ENCODE results near the gene LHFPL3. TPM values are rescaled to one million over a fixed set of nuclear protein-coding genes. Genes with fewer than 3 reads are reported as not detected.

LHFPL3 gene
- total and polyA plus RNA-seq, 2 experiments from 2014 or later: 0.24 TPM; not detected in 1

GRCh38 chr7:104894314-104894713 lies 565.9 kb downstream of the LHFPL3 start:
- no peak for TF ChIP-seq REST (IDR thresholded peaks at IDR 0.05; ENCODE audit: unreplicated experiment)
- no peak for TF ChIP-seq POLR2AphosphoS5 (IDR thresholded peaks at IDR 0.05; ENCODE audit: low read depth)
- no peak for TF ChIP-seq EZH2phosphoT487 (IDR thresholded peaks at IDR 0.05; ENCODE audit: unreplicated experiment)
- no peak for TF ChIP-seq STAT1 (IDR thresholded peaks at IDR 0.05; ENCODE audit: unreplicated experiment)
- TF ChIP-seq CREB1 (CRISPR knock-in tag; IDR thresholded peaks at IDR 0.05; ENCODE audit: low read depth): no peak
- no peak for TF ChIP-seq ZNF114 (CRISPR knock-in tag; IDR thresholded peaks at IDR 0.05)
- TF ChIP-seq ZNF331 (CRISPR knock-in tag; IDR thresholded peaks at IDR 0.05; ENCODE audit: low read depth): no peak
- TF ChIP-seq CTCF (conservative IDR thresholded peaks at IDR 0.05; ENCODE audit: low read depth in 2 of 2): no peak
- TF ChIP-seq EZH2 (IDR thresholded peaks at IDR 0.05; ENCODE audit: low read depth, unreplicated experiment): no peak
- no peak for TF ChIP-seq NANOG (IDR thresholded peaks at IDR 0.05; ENCODE audit: borderline replicate concordance)
- TF ChIP-seq ZNF462 (CRISPR knock-in tag; IDR thresholded peaks at IDR 0.05): no peak
- TF ChIP-seq JUNB (IDR thresholded peaks at IDR 0.05; ENCODE audit: unreplicated experiment): no peak
- Histone ChIP-seq H3K27ac (ENCODE audit: low read depth) (no peak overlapping the region), H3K4me2 (no peak overlapping the region), H3K27me3 (ENCODE audit: insufficient read depth) (no peaks in the 10 kb centered on the region), H3K9me2 (ENCODE audit: insufficient read depth) (0 out of 2 replicates have a peak, but pooled peaks cover 8% of the 10 kb centered on the region), H3K4me1 (ENCODE audit: insufficient read depth) (peaks cover 3% of the 10 kb centered on the region; the same call in 1 of the 2 replicates), H2AFZ (no peak overlapping the region), H3K79me2 (replicated peaks; ENCODE audit: insufficient read depth) (no peaks in the 10 kb centered on the region), H3K4me3 (no peak overlapping the region), H4K20me1 (replicated peaks; ENCODE audit: insufficient read depth) (no peaks in the 10 kb centered on the region), H3F3A (replicated peaks; ENCODE audit: low read depth) (no peaks in the 10 kb centered on the region), H3K36me3 (ENCODE audit: insufficient read depth) (no peaks in the 10 kb centered on the region)
- no peak for ATAC-seq
- Mint-ChIP-seq H3K4me3 (no peak overlapping the region), H3K9me3 (no peaks in the 10 kb centered on the region), H3K4me1 (peaks cover 11% of the 10 kb centered on the region; the same call in 2 of the 3 replicates), H3K27me3 (ENCODE audit: insufficient read depth, low read depth, poor library complexity) (no peaks in the 10 kb centered on the region), H3K36me3 (ENCODE audit: low read depth) (no peaks in the 10 kb centered on the region), H3K27ac (no peak overlapping the region)
- no peak for DNase-seq (ENCODE audit: low spot score)
